ENCODE measurements around the gene RPA3. TPM values are rescaled to one million over a fixed set of nuclear protein-coding genes. Genes with fewer than 3 reads are reported as not detected.
"Not testable (repeated sequence)": the region's sequence is repeated elsewhere in the genome, so short reads cannot be mapped to it uniquely, and the experiment has no call there.

The RPA3 gene
- polyA plus RNA-seq, 1 experiment, result 22.9 TPM

- POLR2A ChIA-PET, result no interaction called here
- CTCF ChIA-PET, result interaction anchor here (0.6 to 2.4 kb wide), 3 partner anchors 14 to 280 kb away, joined by 3 to 9 read pairs (median 3); no protein-coding TSS in a partner anchor
- no peak for DNase-seq (ENCODE audit: low read depth, low spot score)
- Histone ChIP-seq H3K27me3 (ENCODE audit: control insufficient read depth, insufficient read depth, low read length) (no peaks in the 10 kb centered on the region), H3K27ac (ENCODE audit: low read depth, low read length) (no peak overlapping the region), H3K4me3 (ENCODE audit: low read depth, low read length) (no peak overlapping the region), H3K9me3 (ENCODE audit: control insufficient read depth, insufficient read depth, low read length) (no peaks in the 10 kb centered on the region)
- TF ChIP-seq, protein P1, sequence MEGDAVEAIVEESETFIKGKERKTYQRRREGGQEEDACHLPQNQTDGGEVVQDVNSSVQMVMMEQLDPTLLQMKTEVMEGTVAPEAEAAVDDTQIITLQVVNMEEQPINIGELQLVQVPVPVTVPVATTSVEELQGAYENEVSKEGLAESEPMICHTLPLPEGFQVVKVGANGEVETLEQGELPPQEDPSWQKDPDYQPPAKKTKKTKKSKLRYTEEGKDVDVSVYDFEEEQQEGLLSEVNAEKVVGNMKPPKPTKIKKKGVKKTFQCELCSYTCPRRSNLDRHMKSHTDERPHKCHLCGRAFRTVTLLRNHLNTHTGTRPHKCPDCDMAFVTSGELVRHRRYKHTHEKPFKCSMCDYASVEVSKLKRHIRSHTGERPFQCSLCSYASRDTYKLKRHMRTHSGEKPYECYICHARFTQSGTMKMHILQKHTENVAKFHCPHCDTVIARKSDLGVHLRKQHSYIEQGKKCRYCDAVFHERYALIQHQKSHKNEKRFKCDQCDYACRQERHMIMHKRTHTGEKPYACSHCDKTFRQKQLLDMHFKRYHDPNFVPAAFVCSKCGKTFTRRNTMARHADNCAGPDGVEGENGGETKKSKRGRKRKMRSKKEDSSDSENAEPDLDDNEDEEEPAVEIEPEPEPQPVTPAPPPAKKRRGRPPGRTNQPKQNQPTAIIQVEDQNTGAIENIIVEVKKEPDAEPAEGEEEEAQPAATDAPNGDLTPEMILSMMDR (IDR thresholded peaks at IDR 0.05; ENCODE audit: low read depth, low read length), result no peak
Observed at GRCh38 chr7:7667187-7667586, 51.2 kb downstream of the RPA3 start.

DNA sequence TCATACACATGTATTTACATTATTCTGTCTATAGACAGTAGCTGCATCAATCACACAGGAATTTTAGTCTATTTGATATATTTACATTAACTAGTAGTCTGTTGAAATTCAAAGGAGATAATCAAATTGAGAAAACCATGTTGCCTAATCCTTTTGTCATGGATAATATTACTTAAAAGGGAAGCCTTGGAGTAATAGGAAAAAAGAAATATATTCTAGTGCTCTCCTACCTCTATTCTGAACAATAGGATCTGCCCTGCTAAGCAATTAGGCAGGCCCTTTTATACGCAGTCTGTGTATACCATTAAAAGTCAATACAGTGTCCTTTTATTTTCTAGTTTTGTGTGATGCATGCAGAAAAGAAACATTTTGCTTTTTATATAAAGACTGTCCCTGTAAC is 53.4 kb downstream of the RPA3 start:
- TF ChIP-seq, protein P1 (IDR thresholded peaks at IDR 0.05; ENCODE audit: low read depth, low read length), result no peak
- POLR2A ChIA-PET, result no interaction called here
- H3K27me3 ChIP-seq (ENCODE audit: control insufficient read depth, insufficient read depth, low read length), result no peaks in the 10 kb centered on the region
- no peak for DNase-seq (ENCODE audit: low read depth, low spot score)
- CTCF ChIA-PET, result interaction anchor here (0.6 kb wide), 1 partner anchor 371 kb away, joined by 5 read pairs; no protein-coding TSS in a partner anchor
- H3K4me3 ChIP-seq (ENCODE audit: low read depth, low read length), result no peak overlapping the region
- no peaks in the 10 kb centered on the region for H3K9me3 ChIP-seq (ENCODE audit: control insufficient read depth, insufficient read depth, low read length)
- H3K27ac ChIP-seq (ENCODE audit: low read depth, low read length), result no peak overlapping the region

GRCh38 chr7:7664291-7664690 is 54.1 kb downstream of the RPA3 start:
- DNase-seq (ENCODE audit: low read depth, low spot score), result no peak
- H3K9me3 ChIP-seq (ENCODE audit: control insufficient read depth, insufficient read depth, low read length), result no peaks in the 10 kb centered on the region
- POLR2A ChIA-PET, result no interaction called here
- H3K27me3 ChIP-seq (ENCODE audit: control insufficient read depth, insufficient read depth, low read length), result no peaks in the 10 kb centered on the region
- H3K4me3 ChIP-seq (ENCODE audit: low read depth, low read length), result no peak overlapping the region
- no peak overlapping the region for H3K27ac ChIP-seq (ENCODE audit: low read depth, low read length)
- CTCF ChIA-PET, result no interaction called here
- TF ChIP-seq, protein P1 (IDR thresholded peaks at IDR 0.05; ENCODE audit: low read depth, low read length), result no peak

DNA sequence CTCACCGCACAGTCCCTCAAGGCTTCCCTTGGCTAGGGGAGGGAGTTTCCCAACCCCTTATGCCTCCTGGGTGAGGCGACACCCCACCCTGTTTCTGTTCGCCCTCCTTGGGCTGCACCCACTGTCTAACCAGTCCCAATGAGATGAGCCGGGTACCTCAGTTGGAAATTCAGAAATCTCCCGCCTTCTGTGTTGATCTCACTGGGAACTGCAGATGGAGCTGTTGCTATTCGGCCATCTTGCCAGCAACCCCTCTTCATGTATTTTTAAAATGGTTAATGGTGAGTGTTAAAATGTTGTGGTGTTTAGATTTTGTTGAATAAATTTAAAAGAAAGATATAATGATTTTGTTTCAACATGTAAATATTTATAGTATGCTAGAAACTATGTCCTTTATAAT is 55.9 kb downstream of the RPA3 start:
- no peak for DNase-seq (ENCODE audit: low read depth, low spot score)
- H3K4me3 ChIP-seq (ENCODE audit: low read depth, low read length), result no peak overlapping the region
- no peaks in the 10 kb centered on the region for H3K27me3 ChIP-seq (ENCODE audit: control insufficient read depth, insufficient read depth, low read length)
- no peak overlapping the region for H3K27ac ChIP-seq (ENCODE audit: low read depth, low read length)
- ChIA-PET CTCF (interaction anchor here (0.6 to 2.0 kb wide), 2 partner anchors 399 to 528 kb away, joined by 4 read pairs; no protein-coding TSS in a partner anchor), POLR2A (no interaction called here)
- H3K9me3 ChIP-seq (ENCODE audit: control insufficient read depth, insufficient read depth, low read length), result no peaks in the 10 kb centered on the region
- TF ChIP-seq, protein P1 (IDR thresholded peaks at IDR 0.05; ENCODE audit: low read depth, low read length), result peak; percentile 55

DNA sequence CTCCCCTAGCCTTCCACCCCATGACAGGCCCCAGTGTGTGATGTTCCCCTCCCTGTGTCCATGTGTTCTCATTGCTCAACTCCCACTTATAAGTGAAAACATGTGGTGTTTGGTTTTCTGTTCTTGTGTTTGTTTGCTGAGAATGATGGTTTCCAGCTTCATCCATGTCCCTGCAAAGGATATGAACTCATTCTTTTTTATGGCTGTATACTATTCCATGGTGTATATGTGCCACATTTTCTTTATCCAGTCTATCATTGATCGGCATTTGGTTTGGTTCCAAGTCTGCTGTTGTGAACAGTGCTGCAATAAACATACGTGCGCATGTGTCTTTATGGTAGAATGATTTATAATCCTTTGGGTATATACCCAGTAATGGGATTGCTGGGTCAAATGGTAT is 61.9 kb downstream of the RPA3 start:
- H3K9me3 ChIP-seq (ENCODE audit: control insufficient read depth, insufficient read depth, low read length); H3K27ac ChIP-seq (ENCODE audit: low read depth, low read length); H3K27me3 ChIP-seq (ENCODE audit: control insufficient read depth, insufficient read depth, low read length); DNase-seq (ENCODE audit: low read depth, low spot score); POLR2A ChIA-PET; CTCF ChIA-PET; H3K4me3 ChIP-seq (ENCODE audit: low read depth, low read length): not testable (repeated sequence)
